DOHH2 (cell line): Measurements from ENCODE around the gene IFNLR1.

Experiments
- H3F3A ChIP-seq: fragments of 200-600 bp; sonication (generic), shearing (Covaris generic); 2 replicates; pipeline ENCODE4 v1.6.0; 2016; ENCODE audit warnings: antibody characterized with exemption, mild to moderate bottlenecking; ENCODE audit not compliant: control insufficient read depth, insufficient read depth
- H3K27ac ChIP-seq: fragments of 200-600 bp; sonication (generic); 2 replicates; pipeline ENCODE4 v1.5.1; 2014; ENCODE audit warnings: low read depth, mild to moderate bottlenecking, low read length, moderate library complexity
- H3K27me3 ChIP-seq: fragments of 200-600 bp; sonication (generic); 2 replicates; pipeline ENCODE4 v1.6.1; 2014; ENCODE audit warnings: mild to moderate bottlenecking, low read length, mixed read lengths; ENCODE audit not compliant: control insufficient read depth
- H3K36me3 ChIP-seq: fragments of 200-600 bp; sonication (generic); 2 replicates; pipeline ENCODE4 v1.6.1; 2014; ENCODE audit warnings: mild to moderate bottlenecking, low read length, moderate library complexity, mixed read lengths; ENCODE audit not compliant: control insufficient read depth
- H3K4me1 ChIP-seq: fragments of 200-600 bp; sonication (generic); 2 replicates; pipeline ENCODE4 v1.6.1; 2014; ENCODE audit warnings: mild to moderate bottlenecking, low read length, mixed read lengths; ENCODE audit not compliant: control insufficient read depth
- H3K4me2 ChIP-seq: fragments of 200-600 bp; sonication (generic); 2 replicates; pipeline ENCODE4 v1.6.0; 2014; ENCODE audit warnings: mild to moderate bottlenecking, low read length, moderate library complexity
- H3K4me3 ChIP-seq: fragments of 200-600 bp; sonication (generic); 2 replicates; pipeline ENCODE4 v1.5.1; 2014; ENCODE audit warnings: mild to moderate bottlenecking, low read length, mixed read lengths
- H3K79me2 ChIP-seq: fragments of 200-600 bp; sonication (generic); 2 replicates; pipeline ENCODE4 v1.6.1; 2014; ENCODE audit warnings: mild to moderate bottlenecking, low read length, mixed read lengths; ENCODE audit not compliant: control insufficient read depth
- H3K9me2 ChIP-seq: fragments of 200-600 bp; sonication (generic); replicated peaks from 2 replicates; pipeline ENCODE4 v1.6.1; 2014; ENCODE audit warnings: mild to moderate bottlenecking, low read length, mixed read lengths; ENCODE audit not compliant: control insufficient read depth
- H3K9me3 ChIP-seq: fragments of 200-600 bp; sonication (generic); 2 replicates; pipeline ENCODE4 v1.6.1; 2014; ENCODE audit warnings: antibody characterized with exemption, low read length, mixed read lengths; ENCODE audit not compliant: control insufficient read depth, insufficient read depth
- H4K20me1 ChIP-seq: fragments of 200-600 bp; sonication (generic); 2 replicates; pipeline ENCODE4 v1.6.0; 2014; ENCODE audit warnings: low read depth, mild to moderate bottlenecking, antibody characterized with exemption, low read length, moderate library complexity; ENCODE audit not compliant: control insufficient read depth, insufficient read depth
- EZH2phosphoT487 ChIP-seq: fragments of 200-600 bp; sonication (generic); IDR thresholded peaks from 2 replicates; pipeline ENCODE4 v1.6.1; 2017; ENCODE audit warnings: borderline replicate concordance, mild to moderate bottlenecking, antibody characterized with exemption, low read length, moderate library complexity, mixed read lengths
- TF ChIP-seq, protein P1 (sequence below): fragments of 200-600 bp; sonication (generic); IDR thresholded peaks from one replicate; pipeline ENCODE4 v1.5.1; 2014; ENCODE audit warnings: antibody characterized with exemption, mild to moderate bottlenecking, low read depth, low read length; ENCODE audit not compliant: poor library complexity, severe bottlenecking

IFNLR1 gene

DNA sequence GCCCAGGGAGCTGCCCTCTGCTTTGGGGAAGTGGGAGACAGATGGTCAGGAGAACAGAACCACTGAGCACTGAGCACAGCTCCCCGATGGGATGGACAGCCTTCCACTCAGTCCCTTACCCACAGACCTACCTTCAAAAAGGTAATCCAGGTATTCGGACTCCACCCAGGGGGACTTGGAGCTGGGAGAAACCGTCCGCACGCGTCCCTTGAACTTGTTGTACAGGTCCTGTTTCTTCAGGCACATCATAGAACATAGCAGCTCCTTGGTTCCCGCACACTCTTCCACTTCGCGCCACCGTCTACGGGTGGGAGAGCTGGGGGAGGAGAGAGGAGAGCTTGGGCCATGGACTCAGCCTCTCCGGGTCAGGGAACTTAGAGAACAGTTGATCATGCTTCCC, 17.8 kb downstream of the IFNLR1 start:
- peaks cover 2% of the 10 kb centered on the region; the same call in 1 of the 2 replicates for H3F3A ChIP-seq
- no peak overlapping the region for H3K4me3 ChIP-seq
- no peak overlapping the region for H3K4me2 ChIP-seq
- no peaks in the 10 kb centered on the region for H3K9me2 ChIP-seq
- no peak overlapping the region for H3K27ac ChIP-seq
- H3K79me2 ChIP-seq, result peaks cover 52% of the 10 kb centered on the region
- H3K4me1 ChIP-seq, result peaks cover 17% of the 10 kb centered on the region
- H3K9me3 ChIP-seq, result no peaks in the 10 kb centered on the region
- no peak for TF ChIP-seq EZH2phosphoT487
- TF ChIP-seq, protein P1, sequence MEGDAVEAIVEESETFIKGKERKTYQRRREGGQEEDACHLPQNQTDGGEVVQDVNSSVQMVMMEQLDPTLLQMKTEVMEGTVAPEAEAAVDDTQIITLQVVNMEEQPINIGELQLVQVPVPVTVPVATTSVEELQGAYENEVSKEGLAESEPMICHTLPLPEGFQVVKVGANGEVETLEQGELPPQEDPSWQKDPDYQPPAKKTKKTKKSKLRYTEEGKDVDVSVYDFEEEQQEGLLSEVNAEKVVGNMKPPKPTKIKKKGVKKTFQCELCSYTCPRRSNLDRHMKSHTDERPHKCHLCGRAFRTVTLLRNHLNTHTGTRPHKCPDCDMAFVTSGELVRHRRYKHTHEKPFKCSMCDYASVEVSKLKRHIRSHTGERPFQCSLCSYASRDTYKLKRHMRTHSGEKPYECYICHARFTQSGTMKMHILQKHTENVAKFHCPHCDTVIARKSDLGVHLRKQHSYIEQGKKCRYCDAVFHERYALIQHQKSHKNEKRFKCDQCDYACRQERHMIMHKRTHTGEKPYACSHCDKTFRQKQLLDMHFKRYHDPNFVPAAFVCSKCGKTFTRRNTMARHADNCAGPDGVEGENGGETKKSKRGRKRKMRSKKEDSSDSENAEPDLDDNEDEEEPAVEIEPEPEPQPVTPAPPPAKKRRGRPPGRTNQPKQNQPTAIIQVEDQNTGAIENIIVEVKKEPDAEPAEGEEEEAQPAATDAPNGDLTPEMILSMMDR, result no peak
- H3K27me3 ChIP-seq, result no peaks in the 10 kb centered on the region
- 0 out of 2 replicates have a peak, but pooled peaks cover 4% of the 10 kb centered on the region for H4K20me1 ChIP-seq
- H3K36me3 ChIP-seq, result peaks cover 86% of the 10 kb centered on the region

- Histone ChIP-seq H3K36me3 (peaks cover 85% of the 10 kb centered on the region), H3K27me3 (no peaks in the 10 kb centered on the region), H4K20me1 (0 out of 2 replicates have a peak, but pooled peaks cover 4% of the 10 kb centered on the region), H3K27ac (no peak overlapping the region), H3K4me1 (peaks cover 9% of the 10 kb centered on the region), H3K79me2 (peaks cover 42% of the 10 kb centered on the region), H3K4me2 (no peak overlapping the region), H3K4me3 (no peak overlapping the region), H3F3A (peaks cover 2% of the 10 kb centered on the region; the same call in 1 of the 2 replicates), H3K9me2 (no peaks in the 10 kb centered on the region), H3K9me3 (no peaks in the 10 kb centered on the region)
- TF ChIP-seq, protein P1, result no peak
- no peak for TF ChIP-seq EZH2phosphoT487
Observed at GRCh38 chr1:24168245-24168644, 18.8 kb downstream of the IFNLR1 start.

DNA sequence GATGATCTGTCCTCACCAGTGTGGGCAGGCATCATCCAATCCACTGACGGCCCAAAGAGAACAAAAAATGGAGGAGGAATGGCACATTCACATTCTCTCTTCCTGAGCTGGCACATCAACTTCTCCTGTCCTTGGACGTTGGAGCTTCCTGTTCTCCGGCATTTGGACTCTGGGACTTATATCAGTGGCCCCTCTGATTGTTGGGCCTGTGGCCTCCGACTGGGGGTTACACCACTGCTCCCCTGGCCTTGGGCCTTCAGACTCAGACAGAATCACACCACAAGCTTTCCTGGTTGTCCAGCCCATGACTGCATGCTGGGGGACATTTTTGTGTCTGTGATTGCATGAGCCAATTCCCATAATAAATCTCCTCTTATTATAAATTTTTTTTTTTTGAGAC, 20.1 kb downstream of the IFNLR1 start:
- no peak overlapping the region for H3K27ac ChIP-seq
- H4K20me1 ChIP-seq, result no peaks in the 10 kb centered on the region
- H3K36me3 ChIP-seq, result peaks cover 84% of the 10 kb centered on the region
- peaks cover 5% of the 10 kb centered on the region; the same call in 1 of the 2 replicates for H3K4me1 ChIP-seq
- H3K27me3 ChIP-seq, result no peaks in the 10 kb centered on the region
- H3K4me3 ChIP-seq, result no peak overlapping the region
- H3K79me2 ChIP-seq, result peaks cover 30% of the 10 kb centered on the region
- no peak overlapping the region for H3K4me2 ChIP-seq
- H3K9me2 ChIP-seq, result no peaks in the 10 kb centered on the region
- H3K9me3 ChIP-seq, result no peaks in the 10 kb centered on the region
- H3F3A ChIP-seq, result peaks cover 5% of the 10 kb centered on the region; the same call in 1 of the 2 replicates
- no peak for TF ChIP-seq EZH2phosphoT487
- TF ChIP-seq, protein P1, result no peak
